Adrenal gland (tissue), 5 donors: ENCODE measurements around the gene ELMOD1.

ENCODE experiments used
- POLR2A ChIP-seq, 2 donors: fragments of 450-650 bp; IDR thresholded peaks; one replicate each; pipeline ENCODE4 v1.6.1; 2017; ENCODE audit warnings: antibody characterized with exemption in 2 of 2, mild to moderate bottlenecking in 2 of 2, moderate library complexity in 1 of 2
- TF ChIP-seq, protein P1 (sequence below), 6 experiments: fragments of 450-650 bp in 4 of 6; fragments of 200-600 bp in 2 of 6; sonication (generic) in 1 of 6; IDR thresholded peaks; 1 replicate in 5 of 6; 2 replicates in 1 of 6; pipeline versions ENCODE4 v1.5.1 to v1.8.0; 2016 to 2021; ENCODE audit warnings: antibody characterized with exemption in 6 of 6, mild to moderate bottlenecking in 2 of 6, moderate library complexity in 1 of 6
- donor health status: DM: no; HTN: no; CAD: no.

GRCh38 chr11:107648242-107648641 is 57.3 kb downstream of the ELMOD1 start:
- TF ChIP-seq, protein P1, sequence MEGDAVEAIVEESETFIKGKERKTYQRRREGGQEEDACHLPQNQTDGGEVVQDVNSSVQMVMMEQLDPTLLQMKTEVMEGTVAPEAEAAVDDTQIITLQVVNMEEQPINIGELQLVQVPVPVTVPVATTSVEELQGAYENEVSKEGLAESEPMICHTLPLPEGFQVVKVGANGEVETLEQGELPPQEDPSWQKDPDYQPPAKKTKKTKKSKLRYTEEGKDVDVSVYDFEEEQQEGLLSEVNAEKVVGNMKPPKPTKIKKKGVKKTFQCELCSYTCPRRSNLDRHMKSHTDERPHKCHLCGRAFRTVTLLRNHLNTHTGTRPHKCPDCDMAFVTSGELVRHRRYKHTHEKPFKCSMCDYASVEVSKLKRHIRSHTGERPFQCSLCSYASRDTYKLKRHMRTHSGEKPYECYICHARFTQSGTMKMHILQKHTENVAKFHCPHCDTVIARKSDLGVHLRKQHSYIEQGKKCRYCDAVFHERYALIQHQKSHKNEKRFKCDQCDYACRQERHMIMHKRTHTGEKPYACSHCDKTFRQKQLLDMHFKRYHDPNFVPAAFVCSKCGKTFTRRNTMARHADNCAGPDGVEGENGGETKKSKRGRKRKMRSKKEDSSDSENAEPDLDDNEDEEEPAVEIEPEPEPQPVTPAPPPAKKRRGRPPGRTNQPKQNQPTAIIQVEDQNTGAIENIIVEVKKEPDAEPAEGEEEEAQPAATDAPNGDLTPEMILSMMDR (IDR thresholded peaks at IDR 0.05), result no peak
- no peak for TF ChIP-seq POLR2A (IDR thresholded peaks at IDR 0.05)
